NT2/D1 (cell line): ENCODE measurements around the gene KRT38.

Experiments used
- DNase-seq: peaks from one replicate; pipeline ENCODE4 v3.0.0-alpha.2; 2011; ENCODE audit warnings: low read depth, low spot score
- H3K27me3 ChIP-seq: 2 replicates; pipeline ENCODE4 v1.6.0; 2011; ENCODE audit warnings: mild to moderate bottlenecking; ENCODE audit not compliant: insufficient read length, insufficient read depth
- H3K36me3 ChIP-seq: 2 replicates; pipeline ENCODE4 v1.6.1; 2011; ENCODE audit warnings: mild to moderate bottlenecking, low read length, mixed read lengths; ENCODE audit not compliant: insufficient read depth, insufficient read length
- H3K4me1 ChIP-seq: 2 replicates; pipeline ENCODE4 v1.5.1; 2011; ENCODE audit not compliant: insufficient read depth, insufficient read length
- H3K4me3 ChIP-seq: 2 replicates; pipeline ENCODE4 v1.5.1; 2011; ENCODE audit warnings: low read depth; ENCODE audit not compliant: insufficient read length
- H3K9ac ChIP-seq: 2 replicates; pipeline ENCODE4 v1.6.0; 2011; ENCODE audit warnings: low read depth; ENCODE audit not compliant: insufficient read length
- H3K9me3 ChIP-seq: 2 replicates; pipeline ENCODE4 v1.5.1; 2011; ENCODE audit warnings: mild to moderate bottlenecking, low read length; ENCODE audit not compliant: insufficient read depth
- SUZ12 ChIP-seq: IDR thresholded peaks from 2 replicates; pipeline ENCODE4 v1.6.1; 2011; ENCODE audit not compliant: insufficient read length, insufficient read depth; ENCODE audit errors: extremely low read depth
- YY1 ChIP-seq: IDR thresholded peaks from 2 replicates; pipeline ENCODE4 v1.6.1; 2011; ENCODE audit not compliant: insufficient read length, insufficient read depth
- ZNF274 ChIP-seq: IDR thresholded peaks from 2 replicates; pipeline ENCODE4 v1.6.1; 2011; ENCODE audit warnings: mild to moderate bottlenecking, low read depth, low read length

Gene KRT38

GRCh38 chr17:41415833-41416335 lies 24.9 kb downstream of the KRT38 start:
- H3K36me3 ChIP-seq = no peaks in the 10 kb centered on the region
- peaks cover 8% of the 10 kb centered on the region for H3K4me1 ChIP-seq
- no peaks in the 10 kb centered on the region; the same call in 1 of the 2 replicates for H3K9me3 ChIP-seq
- DNase-seq = no peak
- TF ChIP-seq ZNF274 (no peak), YY1 (no peak), SUZ12 (no peak)
- no peak overlapping the region for H3K4me3 ChIP-seq
- H3K27me3 ChIP-seq = no peaks in the 10 kb centered on the region
- H3K9ac ChIP-seq = no peak overlapping the region

- peaks cover 8% of the 10 kb centered on the region for H3K4me1 ChIP-seq
- TF ChIP-seq YY1 (no peak), ZNF274 (no peak), SUZ12 (no peak)
- DNase-seq = no peak
- H3K27me3 ChIP-seq = no peaks in the 10 kb centered on the region
- H3K36me3 ChIP-seq = no peaks in the 10 kb centered on the region
- no peak overlapping the region for H3K9ac ChIP-seq
- H3K4me3 ChIP-seq = no peak overlapping the region
- no peaks in the 10 kb centered on the region; the same call in 1 of the 2 replicates for H3K9me3 ChIP-seq
These were observed 25.4 kb downstream of the KRT38 start for GRCh38 chr17:41415411-41415810.

GRCh38 chr17:41413982-41414381 lies 26.8 kb downstream of the KRT38 start:
- H3K4me3 ChIP-seq = no peak overlapping the region

GRCh38 chr17:41413353-41413957 lies 27.3 kb downstream of the KRT38 start:
- H3K4me1 ChIP-seq = peaks cover 8% of the 10 kb centered on the region
- H3K9ac ChIP-seq = no peak overlapping the region
- no peaks in the 10 kb centered on the region for H3K27me3 ChIP-seq
- H3K9me3 ChIP-seq = no peaks in the 10 kb centered on the region; the same call in 1 of the 2 replicates
- TF ChIP-seq ZNF274 (no peak), YY1 (no peak), SUZ12 (no peak)
- H3K4me3 ChIP-seq = no peak overlapping the region
- peak; percentile 48 for DNase-seq
- no peaks in the 10 kb centered on the region for H3K36me3 ChIP-seq

More at GRCh38 chr17:41413982-41414381, 26.8 kb downstream of the KRT38 start:
- Histone ChIP-seq H3K9me3 (no peaks in the 10 kb centered on the region; the same call in 1 of the 2 replicates), H3K36me3 (no peaks in the 10 kb centered on the region), H3K27me3 (no peaks in the 10 kb centered on the region), H3K9ac (no peak overlapping the region), H3K4me1 (peaks cover 8% of the 10 kb centered on the region)
- TF ChIP-seq YY1 (no peak), SUZ12 (no peak), ZNF274 (no peak)
- no peak for DNase-seq

- Histone ChIP-seq H3K36me3 (no peaks in the 10 kb centered on the region), H3K9ac (no peak overlapping the region), H3K9me3 (no peaks in the 10 kb centered on the region; the same call in 1 of the 2 replicates), H3K4me1 (peaks cover 8% of the 10 kb centered on the region), H3K27me3 (no peaks in the 10 kb centered on the region), H3K4me3 (no peak overlapping the region)
- DNase-seq = no peak
- TF ChIP-seq SUZ12 = no peak
- no peak for TF ChIP-seq YY1
- no peak for TF ChIP-seq ZNF274
These were observed 29.5 kb downstream of the KRT38 start for GRCh38 chr17:41411072-41411840.

- no peak for TF ChIP-seq ZNF274
- TF ChIP-seq YY1 = no peak
- no peak for TF ChIP-seq SUZ12
- Histone ChIP-seq H3K9ac (no peak overlapping the region), H3K4me1 (no peaks in the 10 kb centered on the region), H3K36me3 (no peaks in the 10 kb centered on the region), H3K27me3 (no peaks in the 10 kb centered on the region), H3K4me3 (no peak overlapping the region), H3K9me3 (no peaks in the 10 kb centered on the region; the same call in 1 of the 2 replicates)
- DNase-seq = no peak
These were observed 33.6 kb downstream of the KRT38 start for GRCh38 chr17:41407226-41407625.

GRCh38 chr17:41406205-41406604 lies 34.6 kb downstream of the KRT38 start:
- Histone ChIP-seq H3K27me3 (no peaks in the 10 kb centered on the region), H3K4me1 (no peaks in the 10 kb centered on the region), H3K36me3 (no peaks in the 10 kb centered on the region), H3K9me3 (no peaks in the 10 kb centered on the region), H3K4me3 (no peak overlapping the region), H3K9ac (no peak overlapping the region)
- DNase-seq = no peak
- TF ChIP-seq ZNF274 = no peak
- no peak for TF ChIP-seq SUZ12
- TF ChIP-seq YY1 = no peak
